SH-SY5Y (cell line): Measurements from ENCODE around the gene TANC1.

Source experiments
- GATA2 ChIP-seq: IDR thresholded peaks from 2 replicates; pipeline ENCODE4 v1.6.1; 2011; ENCODE audit warnings: mild to moderate bottlenecking, low read depth, low read length
- GATA3 ChIP-seq: IDR thresholded peaks from 2 replicates; pipeline ENCODE4 v1.6.1; 2011; ENCODE audit warnings: low read depth, mild to moderate bottlenecking, low read length, moderate library complexity

DNA sequence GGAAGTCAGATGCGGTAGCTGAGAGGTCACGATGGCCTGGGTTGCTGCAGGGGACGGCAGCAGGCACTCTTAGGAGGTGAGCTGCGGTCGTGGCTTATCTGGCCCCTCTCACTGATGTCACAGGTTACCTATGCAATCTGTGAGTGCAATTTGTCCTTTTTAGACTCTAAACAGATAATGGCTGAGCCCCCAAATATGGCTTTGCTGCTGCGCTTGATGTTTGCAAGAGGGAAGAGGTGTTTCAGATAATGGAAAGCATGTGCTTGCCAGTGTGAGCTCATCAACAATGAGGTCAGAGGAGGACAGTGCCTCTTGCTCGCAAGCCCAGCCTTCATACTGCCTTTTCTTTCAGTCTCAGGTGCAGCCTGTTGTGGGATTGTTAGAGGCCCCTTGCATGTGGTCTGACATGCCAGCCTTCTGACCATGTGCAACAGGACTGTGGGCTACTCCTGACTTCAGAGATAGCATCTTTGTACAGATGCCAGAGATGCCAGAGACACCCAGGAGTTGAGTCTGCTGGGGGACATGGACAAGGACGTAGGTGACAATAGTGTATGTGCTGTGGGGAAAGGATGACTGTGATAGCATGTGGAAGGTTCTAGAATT is 151.3 kb downstream of the TANC1 start:
- TF ChIP-seq GATA3: peak; percentile 61
- peak; percentile 77 for TF ChIP-seq GATA2
